Colonic mucosa (tissue), 4 donors: ENCODE data around the gene PCDHB1. TPM values are rescaled to one million over a fixed set of nuclear protein-coding genes. Genes with fewer than 3 reads are reported as not detected.

Experiments
- DNase-seq: peaks from one replicate; pipeline ENCODE4 v3.0.0-alpha.2; 2020
- H3K27ac ChIP-seq: fragments of 200-600 bp; one replicate; pipeline ENCODE4 v1.8.0; 2021
- H3K27me3 ChIP-seq: fragments of 200-600 bp; one replicate; pipeline ENCODE4 v1.8.0; 2021
- H3K36me3 ChIP-seq: fragments of 200-600 bp; one replicate; pipeline ENCODE4 v1.8.0; 2021
- H3K4me1 ChIP-seq: fragments of 200-600 bp; one replicate; pipeline ENCODE4 v1.8.0; 2021; ENCODE audit warnings: mild to moderate bottlenecking
- H3K4me3 ChIP-seq: fragments of 200-600 bp; one replicate; pipeline ENCODE4 v1.8.0; 2021
- H3K9ac ChIP-seq, 2 donors: one replicate each; pipeline ENCODE4 v1.7.0; 2013; ENCODE audit warnings: control low read depth in 2 of 2, low read depth in 2 of 2, low read length in 2 of 2
- H3K9me3 ChIP-seq: fragments of 200-600 bp; one replicate; pipeline ENCODE4 v1.8.0; 2021
- intact Hi-C: fragments of 100-400 bp; cut with DNase I; formaldehyde crosslinking; loops from one replicate; pipeline ENCODE4 v1.14.1; 2022
- total RNA-seq, 2 donors: library from RNA; stranded (reverse); fragmentation: NEBNext Ultra II Directional in 1 of 2; extraction: Animal tissue kit (Norgen Biotek cat#: 25700) in 1 of 2; gene quantifications; one replicate each; pipeline ENCODE4 v1.2.1, GENCODE V29; 2021
- TF ChIP-seq, protein P1 (sequence below): fragments of 200-600 bp; IDR thresholded peaks from one replicate; pipeline ENCODE4 v1.8.0; 2022; ENCODE audit warnings: antibody characterized with exemption, mild to moderate bottlenecking
- donor health status: healthy.
- donor health status: DM: no; HTN: no; CAD: no.
- donor health status: DM: no; HTN: no; CAD: no.

PCDHB1 gene
- total RNA-seq, 2 donors from 2014 or later: not detected

DNA sequence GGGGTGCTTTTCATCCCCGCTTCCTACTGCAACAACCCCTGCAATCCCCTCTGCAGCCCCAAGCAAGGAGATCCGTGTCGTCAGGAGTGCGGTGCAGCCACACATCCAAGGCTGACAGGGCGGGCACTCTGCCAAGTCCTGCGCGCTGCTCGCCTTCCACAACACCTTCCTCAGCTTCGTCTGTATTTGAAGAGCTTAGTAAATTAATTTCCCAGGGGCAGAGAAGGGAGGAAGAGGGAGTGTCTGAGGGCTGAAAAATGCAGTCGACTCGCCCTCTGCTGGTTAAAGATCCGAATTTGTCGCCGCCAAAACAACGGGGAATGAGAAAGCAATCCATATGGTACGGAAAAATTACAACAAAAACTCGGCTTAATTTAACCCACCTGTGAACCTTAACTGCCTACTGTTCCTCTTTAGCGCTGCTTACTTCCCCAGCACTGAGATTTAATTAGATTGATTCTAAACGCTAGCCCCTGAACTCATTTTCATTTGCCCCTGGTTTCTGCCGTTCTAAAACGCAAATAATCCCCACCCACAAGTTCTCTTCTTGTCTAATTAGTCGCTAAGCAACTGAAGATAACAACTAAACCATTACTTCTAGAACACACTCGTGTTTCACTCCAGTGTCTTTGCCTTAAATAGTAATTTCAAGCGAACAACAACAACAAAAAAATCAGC lies 10.9 kb upstream of the PCDHB1 start:
- intact Hi-C loops: no loop called here
- TF ChIP-seq, protein P1, sequence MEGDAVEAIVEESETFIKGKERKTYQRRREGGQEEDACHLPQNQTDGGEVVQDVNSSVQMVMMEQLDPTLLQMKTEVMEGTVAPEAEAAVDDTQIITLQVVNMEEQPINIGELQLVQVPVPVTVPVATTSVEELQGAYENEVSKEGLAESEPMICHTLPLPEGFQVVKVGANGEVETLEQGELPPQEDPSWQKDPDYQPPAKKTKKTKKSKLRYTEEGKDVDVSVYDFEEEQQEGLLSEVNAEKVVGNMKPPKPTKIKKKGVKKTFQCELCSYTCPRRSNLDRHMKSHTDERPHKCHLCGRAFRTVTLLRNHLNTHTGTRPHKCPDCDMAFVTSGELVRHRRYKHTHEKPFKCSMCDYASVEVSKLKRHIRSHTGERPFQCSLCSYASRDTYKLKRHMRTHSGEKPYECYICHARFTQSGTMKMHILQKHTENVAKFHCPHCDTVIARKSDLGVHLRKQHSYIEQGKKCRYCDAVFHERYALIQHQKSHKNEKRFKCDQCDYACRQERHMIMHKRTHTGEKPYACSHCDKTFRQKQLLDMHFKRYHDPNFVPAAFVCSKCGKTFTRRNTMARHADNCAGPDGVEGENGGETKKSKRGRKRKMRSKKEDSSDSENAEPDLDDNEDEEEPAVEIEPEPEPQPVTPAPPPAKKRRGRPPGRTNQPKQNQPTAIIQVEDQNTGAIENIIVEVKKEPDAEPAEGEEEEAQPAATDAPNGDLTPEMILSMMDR: no peak
- Histone ChIP-seq H3K4me3 (peak overlapping the region; percentile 6), H3K9me3 (no peaks in the 10 kb centered on the region), H3K9ac (no peak overlapping the region), H3K4me1 (no peaks in the 10 kb centered on the region), H3K27ac (no peak overlapping the region), H3K36me3 (no peaks in the 10 kb centered on the region), H3K27me3 (no peaks in the 10 kb centered on the region)
- no peak for DNase-seq

DNA sequence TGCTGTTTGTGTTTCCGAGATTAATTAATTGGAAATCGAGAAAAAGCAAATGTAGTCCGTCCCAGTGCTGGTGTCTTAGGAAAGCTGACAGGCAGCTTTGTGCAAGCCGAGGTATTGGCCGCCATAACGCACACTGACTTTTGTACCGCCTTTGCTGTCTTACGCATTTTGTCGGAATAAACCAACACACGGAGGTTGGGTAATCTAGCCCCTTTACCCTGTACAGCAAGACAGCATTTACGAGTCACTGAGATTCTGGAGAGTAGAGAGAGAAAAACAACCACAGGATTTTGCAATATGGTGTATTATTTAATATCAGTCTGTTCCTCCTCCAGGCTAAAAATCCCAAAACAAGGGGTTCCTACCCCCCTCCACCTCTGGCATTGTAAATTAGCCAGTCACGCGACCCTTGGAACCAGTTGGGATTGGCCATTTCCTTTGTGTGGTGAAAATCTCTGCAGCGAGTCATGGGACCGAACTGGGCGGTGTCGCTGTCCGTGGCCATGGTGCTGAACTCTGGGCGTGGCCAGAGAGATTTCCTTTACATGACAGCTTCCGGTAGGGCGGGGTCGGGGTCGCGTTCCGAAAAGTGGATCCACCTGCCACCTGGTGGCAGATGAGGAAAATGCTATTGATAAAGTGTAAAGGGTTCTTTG lies 10.3 kb upstream of the PCDHB1 start:
- H3K9ac ChIP-seq: no peak overlapping the region
- intact Hi-C loops: no loop called here

DNA sequence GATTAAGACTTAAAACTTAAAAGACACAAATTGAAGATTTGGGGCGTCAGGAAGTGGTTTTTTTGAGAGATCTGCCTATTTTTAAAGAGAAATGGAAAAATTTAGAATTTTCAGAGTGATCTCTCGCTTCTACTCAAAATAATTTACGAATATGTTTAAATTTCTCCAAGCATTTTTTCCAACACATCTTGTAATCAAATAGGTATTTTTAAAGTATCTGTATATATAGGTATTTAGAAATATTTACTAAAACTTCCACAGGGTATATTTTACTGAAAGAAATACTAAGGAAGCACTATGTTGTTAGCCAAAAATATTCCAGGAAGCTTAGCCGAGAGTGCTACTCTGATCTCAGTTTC lies 9.8 kb upstream of the PCDHB1 start:
- Histone ChIP-seq H3K27me3 (no peaks in the 10 kb centered on the region), H3K4me1 (no peaks in the 10 kb centered on the region), H3K36me3 (no peaks in the 10 kb centered on the region), H3K4me3 (no peak overlapping the region), H3K9me3 (no peaks in the 10 kb centered on the region), H3K27ac (no peak overlapping the region), H3K9ac (no peak overlapping the region)
- DNase-seq: no peak
- intact Hi-C loops: no loop called here
- TF ChIP-seq, protein P1: no peak

More for the DNA sequence above, 10.3 kb upstream of the PCDHB1 start:
- Histone ChIP-seq H3K27ac (no peak overlapping the region), H3K4me3 (peak overlapping the region; percentile 6), H3K4me1 (no peaks in the 10 kb centered on the region), H3K36me3 (no peaks in the 10 kb centered on the region), H3K27me3 (no peaks in the 10 kb centered on the region), H3K9me3 (no peaks in the 10 kb centered on the region)
- TF ChIP-seq, protein P1: peak; percentile 48
- DNase-seq: peak; percentile 80

DNA sequence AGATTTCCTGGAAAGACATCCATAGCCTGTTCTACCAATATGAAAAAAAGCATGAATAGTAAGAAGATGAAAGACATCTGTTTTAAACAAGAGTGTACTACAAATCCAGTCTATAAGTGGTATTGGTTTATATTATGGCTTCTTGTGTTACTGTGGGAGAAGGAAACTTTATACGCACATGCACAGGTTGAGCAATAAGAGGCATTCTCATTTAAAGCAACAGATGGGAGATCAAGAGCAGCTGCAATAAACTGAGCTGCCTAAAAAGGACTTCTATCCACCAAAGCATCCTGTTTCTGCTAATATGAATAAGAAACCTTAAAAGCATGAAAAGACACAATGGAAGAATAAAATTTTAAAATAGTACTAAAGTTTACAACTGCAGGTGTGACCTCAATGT lies 8.6 kb upstream of the PCDHB1 start:
- TF ChIP-seq, protein P1: no peak
- Histone ChIP-seq H3K4me1 (no peaks in the 10 kb centered on the region), H3K36me3 (no peaks in the 10 kb centered on the region), H3K27ac (no peak overlapping the region), H3K9me3 (no peaks in the 10 kb centered on the region), H3K9ac (no peak overlapping the region), H3K27me3 (no peaks in the 10 kb centered on the region), H3K4me3 (no peak overlapping the region)
- no peak for DNase-seq
- intact Hi-C loops: no loop called here

DNA sequence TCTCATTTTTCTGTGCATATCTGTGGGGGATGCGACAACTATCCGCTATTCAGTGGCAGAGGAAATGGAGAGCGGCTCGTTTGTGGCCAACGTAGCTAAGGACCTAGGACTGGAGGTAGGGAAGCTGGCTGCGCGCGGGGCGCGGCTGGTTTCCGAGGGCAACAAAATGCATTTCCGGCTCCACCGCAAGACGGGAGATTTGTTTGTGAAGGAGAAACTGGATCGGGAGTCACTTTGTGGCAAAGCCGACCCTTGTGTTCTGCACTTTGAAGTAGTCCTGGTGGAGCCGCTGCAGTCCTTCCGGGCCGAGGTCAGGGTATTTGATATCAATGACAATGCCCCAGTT lies 320 bp downstream of the PCDHB1 start:
- Histone ChIP-seq H3K27ac (no peak overlapping the region), H3K4me1 (no peaks in the 10 kb centered on the region), H3K27me3 (no peaks in the 10 kb centered on the region), H3K9me3 (no peaks in the 10 kb centered on the region), H3K9ac (no peak overlapping the region), H3K36me3 (no peaks in the 10 kb centered on the region), H3K4me3 (no peak overlapping the region)
- no peak for DNase-seq
- intact Hi-C loops: no loop called here
- TF ChIP-seq, protein P1: no peak
